HG02623 (cell line): ENCODE measurements around the gene ELMO3.

ENCODE experiments used
- ATAC-seq: cut with Tn5 transposase; IDR thresholded peaks from one replicate; pipeline ENCODE4 v1.9.1; 2021; ENCODE audit warnings: moderate library complexity; ENCODE audit not compliant: unreplicated experiment

ELMO3 gene

DNA sequence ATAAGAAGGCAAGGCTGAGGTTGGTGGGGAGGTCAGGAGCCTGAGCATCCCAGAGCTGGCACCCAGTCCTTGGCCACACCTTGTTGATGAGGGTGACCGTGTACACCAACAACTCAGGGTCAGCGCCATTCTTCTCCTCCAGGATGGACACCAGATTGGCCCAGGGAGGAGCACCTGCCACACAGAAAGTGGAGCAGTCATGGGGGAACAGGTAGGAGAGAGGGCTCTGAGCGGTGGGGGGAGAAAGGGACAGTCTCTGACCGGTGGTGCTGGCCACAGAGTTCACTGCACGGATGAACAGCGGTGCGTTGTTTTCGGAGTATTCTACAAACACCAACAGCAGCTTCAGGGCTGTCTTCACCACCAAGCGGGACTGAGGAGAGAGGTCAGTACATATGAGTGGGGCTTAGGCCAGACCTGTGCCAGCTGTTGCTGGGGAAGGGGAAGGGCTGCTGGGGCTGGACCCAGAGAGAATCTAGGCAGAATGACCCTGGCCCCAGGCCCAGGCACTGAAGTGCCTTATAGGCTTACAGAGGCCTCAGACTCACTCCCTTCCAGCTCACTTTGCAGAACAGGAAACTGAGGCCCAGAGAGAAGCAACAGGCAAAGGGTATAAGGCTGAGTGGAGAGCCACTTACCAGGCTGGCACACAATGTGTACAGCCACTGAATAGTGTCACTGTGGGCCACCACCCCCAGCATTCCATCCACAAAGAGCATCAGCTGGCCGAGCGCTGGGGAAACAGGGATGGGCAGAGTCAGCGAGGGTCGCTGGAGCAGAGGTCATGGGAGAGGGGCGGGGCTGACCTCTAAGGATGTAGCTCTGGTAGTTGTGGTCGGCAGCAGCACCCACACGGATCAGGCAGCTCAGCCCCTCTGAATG, 38.7 kb downstream of the ELMO3 start:
- no peak for ATAC-seq

DNA sequence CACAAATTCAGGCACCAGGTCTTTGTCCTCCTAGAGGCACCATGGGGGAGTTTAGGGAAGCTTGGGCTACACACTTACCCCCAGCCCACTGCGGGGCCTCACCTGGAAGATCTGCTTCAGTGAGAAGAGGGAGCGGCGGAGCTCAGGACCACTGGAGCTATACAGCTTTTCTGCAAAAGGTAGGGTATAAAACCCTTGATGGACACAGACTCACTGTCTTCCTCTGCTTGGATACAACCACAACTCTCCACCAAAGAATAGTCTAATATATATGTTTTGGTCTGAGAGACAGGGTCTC, 39.3 kb downstream of the ELMO3 start:
- no peak for ATAC-seq

DNA sequence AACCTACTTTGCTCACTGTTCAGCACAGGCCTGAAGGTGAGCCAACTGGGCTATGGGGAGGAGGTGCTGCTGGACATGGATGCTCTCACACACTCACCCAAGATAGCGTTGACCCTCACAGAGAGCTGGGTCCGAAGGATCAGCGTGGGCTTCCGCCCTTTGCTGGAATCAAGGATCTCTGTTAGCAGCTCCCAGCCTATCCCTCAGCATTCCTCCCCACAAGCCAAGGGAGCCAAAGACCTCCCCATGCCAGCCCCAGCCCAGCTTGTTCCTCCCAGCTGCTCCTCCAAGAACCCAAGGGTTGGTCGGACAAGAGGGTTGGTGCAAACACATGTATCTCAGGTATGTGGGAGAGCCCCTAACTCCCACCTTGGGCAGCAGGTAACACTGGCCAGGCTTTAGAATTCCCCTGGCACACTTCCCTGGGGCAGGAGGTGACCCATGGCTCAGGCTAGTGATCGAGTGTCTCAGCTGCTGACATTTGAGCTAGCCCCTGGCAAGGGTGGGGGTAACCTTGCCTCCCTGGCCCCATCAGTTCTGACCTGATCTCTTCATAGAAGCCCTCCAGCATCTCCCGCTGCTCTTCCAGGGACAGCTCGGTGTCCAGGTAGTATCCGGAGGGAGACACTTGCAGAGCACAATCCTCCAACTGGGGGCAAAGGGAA, 40.0 kb downstream of the ELMO3 start:
- no peak for ATAC-seq

DNA sequence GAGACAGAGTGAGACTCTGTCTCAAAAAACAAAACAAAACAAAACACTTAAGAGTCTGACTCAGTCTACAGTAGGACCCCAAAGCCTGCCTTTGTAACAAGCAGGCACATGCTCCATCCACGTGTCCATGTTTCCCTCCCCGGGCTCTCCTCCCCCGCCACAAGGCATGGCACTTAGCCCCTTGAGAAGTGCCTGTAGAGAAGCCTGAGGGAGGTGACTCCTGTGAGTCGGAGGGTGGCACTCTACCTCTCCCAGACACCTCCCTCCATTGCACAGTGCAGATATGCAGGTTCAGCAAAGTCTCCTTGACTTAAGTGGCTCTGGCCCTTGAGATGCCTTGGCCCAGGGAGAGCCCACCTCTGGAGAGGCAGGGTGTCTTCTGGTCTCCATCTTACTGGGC, 41.6 kb downstream of the ELMO3 start:
- ATAC-seq, result no peak

DNA sequence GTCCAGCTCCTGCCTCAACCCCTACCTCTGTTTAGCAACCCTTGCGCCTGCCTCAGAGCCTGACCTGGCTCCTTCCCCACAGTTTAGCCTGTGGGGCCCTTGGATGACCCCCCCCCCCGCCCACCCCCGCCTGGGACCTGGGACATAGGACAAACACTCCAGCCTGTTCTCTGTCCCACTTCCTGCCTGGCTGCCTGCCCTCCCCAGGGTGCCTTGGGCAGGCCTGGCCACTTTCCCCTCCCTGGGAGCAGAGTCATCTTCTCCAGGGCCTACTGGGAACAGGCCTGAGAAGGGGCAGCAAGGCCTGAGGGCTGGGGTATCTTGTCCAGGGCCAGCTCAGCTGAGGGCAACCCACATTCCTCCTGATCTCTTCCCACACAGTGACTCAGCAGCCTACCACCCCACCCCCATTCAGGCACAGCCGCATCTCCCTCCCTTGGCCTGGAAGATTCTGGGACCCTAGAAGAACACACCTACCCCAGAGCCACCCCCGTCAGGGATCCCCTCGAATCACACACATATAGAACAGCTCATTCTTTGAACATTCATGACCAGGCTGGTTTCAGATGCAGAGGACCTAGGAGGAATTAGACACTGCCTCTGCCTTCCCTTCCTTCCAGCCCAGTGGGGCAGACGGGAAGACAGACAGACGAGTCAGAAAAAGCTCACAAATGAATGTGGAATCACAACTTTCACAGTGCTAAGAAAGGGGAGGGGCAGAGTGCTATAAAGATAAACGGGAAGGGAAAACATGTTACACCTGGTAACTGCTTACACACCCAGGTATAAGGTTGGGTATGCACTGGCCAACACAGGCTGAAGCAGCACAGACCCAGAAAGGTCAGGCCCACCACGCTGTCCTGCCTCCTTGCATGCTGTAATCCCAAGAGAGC, 42.3 kb downstream of the ELMO3 start:
- ATAC-seq, result no peak

DNA sequence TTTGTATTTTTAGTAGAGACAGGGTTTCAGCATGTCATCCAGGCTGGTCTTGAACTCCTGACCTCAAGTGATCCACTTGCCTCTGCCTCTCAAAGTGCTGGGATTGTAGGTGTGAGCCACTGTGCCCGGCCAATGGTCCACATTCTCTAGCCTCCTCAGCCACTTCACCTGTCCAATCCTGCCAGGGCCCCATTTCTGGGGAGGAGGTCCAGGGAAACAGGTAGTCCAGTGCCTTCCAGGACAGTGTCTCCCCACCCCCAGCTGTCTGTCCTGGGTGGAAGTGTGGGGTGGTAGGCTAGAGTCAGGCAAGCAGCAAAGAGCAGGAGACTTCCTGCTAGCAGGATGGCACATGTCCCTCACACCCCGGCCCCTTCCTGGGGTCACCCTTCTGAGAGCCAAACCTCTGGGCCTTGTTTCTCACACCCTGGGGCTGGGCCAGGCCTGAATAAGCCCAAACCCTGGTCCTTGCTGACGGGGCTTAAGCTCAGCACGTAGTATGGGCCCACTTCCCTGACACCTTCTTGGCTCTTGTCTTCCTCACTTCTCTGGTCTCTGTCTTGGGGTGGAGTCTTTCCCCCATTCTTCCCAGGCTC, 43.3 kb downstream of the ELMO3 start:
- no peak for ATAC-seq

DNA sequence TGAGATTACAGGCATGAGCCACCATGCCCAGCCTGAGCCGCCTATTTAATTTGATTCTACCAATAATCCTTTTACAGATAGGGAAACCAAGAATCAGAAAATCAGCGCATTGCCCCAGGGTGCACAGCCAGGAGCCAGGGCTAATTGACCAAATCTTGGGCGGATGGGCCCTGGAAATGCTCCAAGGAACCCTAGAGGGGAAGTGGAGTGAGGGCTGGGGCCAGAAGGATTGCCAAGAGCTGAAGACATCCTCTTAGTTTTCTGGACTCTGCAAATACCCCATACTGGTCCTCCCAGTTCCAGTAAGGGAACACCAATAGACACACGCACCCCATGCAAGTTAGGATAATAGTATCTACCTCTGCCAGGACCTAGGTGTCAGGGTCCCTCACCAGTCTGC, 44.5 kb downstream of the ELMO3 start:
- no peak for ATAC-seq

DNA sequence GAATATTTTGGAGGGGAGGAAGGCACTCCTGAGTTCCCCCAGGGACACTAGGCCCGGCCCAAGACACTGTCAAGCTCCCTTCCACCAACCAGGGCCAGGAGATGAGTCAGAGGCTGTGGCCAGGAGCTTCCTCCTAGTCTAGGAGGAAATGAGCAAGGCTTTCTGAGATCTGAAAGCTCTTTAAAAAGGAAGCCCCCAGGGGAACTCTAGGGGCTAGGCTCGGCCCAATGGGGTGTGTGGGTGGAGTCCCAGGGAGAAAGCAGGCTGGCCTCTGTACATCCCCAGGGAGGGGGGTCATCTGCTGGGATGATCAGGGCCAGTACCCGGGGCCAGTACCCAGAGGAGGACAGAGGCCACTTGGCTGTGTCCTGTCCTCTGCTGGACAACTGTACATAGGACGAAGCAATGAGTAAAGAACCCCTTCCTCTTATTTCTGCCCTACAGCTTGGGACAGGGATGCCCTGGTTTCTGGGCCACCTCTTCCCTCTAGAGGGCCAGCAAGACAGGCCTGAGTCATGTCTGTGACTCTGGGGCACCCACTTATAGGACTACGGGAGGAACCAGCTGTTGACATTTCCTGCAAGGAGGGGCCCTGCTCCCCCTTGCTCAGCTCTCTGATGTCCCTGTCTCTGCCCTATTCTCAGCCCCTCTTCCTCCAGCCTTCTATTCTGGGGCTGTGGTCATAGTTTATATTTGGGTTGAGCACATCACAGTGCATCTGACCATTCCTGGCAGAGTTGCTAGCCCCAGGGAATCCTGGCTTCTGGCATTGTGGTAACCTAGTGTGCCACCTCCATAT, 45.7 kb downstream of the ELMO3 start:
- peak; percentile 40 for ATAC-seq

DNA sequence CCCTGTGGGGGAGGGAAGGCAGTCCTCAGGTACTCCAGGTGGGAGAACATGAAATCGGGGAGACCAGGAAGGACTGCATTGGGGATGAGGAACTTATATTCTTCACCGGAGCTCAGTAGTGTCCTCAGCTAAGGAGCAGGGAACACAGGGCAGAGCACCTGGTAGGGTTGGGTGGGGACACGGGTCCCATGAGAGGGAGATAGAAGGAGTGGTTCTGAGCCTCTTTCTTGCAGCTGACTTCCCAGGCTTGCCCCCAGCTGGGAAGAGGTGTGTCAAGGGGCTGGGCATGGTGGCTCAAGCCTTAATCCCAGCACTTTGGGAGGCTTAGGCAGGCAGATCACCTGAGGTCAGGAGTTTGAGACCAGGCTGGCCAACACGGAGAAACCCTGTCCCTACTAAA, 46.3 kb downstream of the ELMO3 start:
- no peak for ATAC-seq

DNA sequence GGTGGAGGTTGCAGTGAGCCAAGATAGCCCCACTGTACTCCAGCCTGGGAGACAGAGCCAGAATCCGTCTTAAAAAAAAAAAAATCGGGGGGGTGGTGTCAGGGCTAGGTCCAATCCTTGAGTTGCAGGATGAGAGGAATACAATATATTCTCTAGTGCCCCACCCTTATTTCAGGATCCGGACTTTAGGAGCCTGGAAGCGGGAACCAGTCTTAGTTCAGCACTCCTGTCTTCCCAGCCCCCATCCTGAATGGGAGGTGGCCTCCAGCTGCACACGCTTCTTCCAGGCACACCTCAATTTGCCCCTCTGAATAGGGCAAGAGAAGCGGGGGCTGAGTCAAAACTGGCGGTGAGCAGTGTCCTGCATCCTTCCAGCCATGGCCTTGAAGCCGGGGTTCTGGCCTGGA, 46.7 kb downstream of the ELMO3 start:
- no peak for ATAC-seq

DNA sequence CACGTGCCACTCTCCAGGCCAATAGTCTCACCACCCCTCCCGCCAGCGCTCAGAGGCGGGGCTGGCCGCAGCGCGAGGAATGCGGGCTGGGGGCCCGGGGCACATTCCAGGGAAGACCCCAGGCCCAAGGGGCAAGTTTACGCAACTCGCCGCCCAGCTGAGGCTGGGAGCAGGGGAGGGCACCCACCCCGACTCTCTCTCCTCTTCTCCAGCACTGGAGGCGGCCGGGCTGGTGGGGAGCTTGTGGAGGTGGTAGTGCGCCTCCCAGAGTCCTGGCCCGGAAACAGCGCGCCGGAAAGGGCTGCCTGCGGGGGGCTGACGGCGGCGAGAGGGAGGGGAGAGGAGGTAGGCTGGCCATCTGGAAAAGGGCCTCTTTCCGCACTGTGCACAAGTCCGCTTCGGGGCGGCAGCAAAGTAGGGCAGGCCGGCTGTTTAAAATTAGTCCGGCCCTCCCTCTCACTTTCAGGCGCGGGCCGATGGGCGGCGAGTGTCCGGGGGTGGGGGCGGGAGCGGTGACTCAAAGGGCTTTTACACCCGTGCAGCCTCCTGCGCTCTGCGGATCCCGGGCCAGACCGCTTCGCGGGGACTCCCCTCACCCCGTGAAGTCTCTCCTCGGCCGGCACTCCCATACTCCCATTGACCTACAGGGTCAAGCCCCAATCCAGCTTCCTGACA, 47.3 kb downstream of the ELMO3 start:
- no peak for ATAC-seq

DNA sequence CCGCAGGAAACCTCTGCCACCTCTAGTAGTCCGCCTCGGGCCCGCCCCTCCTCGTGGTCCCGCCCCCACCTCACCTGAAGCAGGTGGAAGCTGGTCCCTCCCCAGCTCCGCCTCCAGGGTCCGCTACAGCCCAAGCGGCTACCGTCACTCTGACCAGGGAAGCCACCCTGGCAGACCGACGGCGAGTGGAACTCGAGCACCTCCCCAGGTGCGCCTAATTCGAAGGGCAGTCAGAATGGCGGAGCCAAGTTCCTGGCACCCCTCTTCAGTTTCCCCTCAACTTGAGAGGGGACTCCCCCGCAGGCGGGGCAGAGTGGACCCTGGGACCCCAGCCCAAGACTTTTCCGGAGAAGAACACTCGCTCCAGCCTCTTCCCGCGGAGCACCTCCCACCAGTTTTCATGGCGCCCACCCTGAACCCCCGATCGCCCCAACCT, 47.8 kb downstream of the ELMO3 start:
- no peak for ATAC-seq

DNA sequence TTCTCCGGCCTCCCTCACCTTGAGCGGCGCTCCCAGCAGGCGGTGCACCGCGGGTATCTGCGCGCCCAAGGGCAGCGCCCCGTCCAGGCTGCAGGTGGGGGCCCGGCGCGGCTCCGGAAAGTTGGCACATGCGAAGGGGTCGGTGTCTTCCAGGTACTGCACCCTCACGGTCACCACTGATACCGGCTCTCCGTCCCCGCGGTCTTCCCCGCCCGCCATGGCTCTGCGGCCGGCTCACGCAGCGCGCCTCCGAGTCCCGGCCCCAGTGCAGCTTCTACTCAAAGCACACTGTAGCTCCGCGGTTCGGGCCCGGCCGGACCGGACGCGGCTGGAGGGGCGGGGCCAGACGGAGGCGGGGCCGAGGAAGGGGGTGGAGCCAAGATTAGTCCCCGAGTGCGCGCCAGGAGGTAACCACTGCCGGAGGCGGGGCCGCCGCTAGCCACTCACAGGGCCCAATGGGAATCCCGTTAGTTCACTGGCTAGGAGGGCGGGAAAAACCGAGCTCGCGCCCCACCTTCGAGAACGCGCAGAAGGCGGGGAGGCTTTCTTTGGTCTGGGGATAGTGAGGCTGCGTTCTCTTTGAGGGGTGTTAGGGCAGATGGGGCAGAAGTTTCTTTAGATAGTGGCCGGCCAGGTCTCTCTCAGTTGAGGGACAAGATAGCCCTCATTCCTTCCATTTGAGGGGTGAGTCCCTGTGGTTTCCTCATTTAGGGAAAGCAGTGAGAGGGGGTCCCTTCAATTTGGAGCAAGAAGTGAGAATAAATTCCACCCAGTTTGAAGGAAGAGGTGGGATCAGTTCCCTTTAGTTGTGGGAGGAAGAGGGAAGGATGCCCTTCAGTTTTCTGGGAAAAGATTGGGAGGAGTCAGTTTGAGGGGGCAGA, 48.5 kb downstream of the ELMO3 start, which contains the start of gene FHOD1:
Gene FHOD1 (minus strand): TSS at position 290 of the 881 bp plus-strand sequence. CDS start 71 bp downstream, at position 219.
- ATAC-seq, result peak; percentile 38

DNA sequence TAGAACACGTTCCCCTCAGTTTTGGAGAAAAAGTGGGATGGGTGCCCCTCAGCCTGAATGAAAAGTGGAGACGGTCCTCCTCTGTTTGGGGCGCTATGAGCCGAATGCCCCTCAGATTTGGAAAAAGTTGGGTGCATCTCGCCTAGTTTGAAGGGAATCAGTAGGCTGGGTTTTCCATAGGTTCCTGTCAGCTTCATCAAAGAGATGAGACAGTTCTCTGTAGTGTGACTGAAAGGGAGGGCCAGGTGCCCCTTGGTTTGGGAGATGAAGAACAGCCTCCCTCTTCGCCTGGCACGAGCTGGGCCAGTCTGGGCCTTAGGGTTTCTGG, 49.1 kb downstream of the ELMO3 start:
- ATAC-seq, result no peak

DNA sequence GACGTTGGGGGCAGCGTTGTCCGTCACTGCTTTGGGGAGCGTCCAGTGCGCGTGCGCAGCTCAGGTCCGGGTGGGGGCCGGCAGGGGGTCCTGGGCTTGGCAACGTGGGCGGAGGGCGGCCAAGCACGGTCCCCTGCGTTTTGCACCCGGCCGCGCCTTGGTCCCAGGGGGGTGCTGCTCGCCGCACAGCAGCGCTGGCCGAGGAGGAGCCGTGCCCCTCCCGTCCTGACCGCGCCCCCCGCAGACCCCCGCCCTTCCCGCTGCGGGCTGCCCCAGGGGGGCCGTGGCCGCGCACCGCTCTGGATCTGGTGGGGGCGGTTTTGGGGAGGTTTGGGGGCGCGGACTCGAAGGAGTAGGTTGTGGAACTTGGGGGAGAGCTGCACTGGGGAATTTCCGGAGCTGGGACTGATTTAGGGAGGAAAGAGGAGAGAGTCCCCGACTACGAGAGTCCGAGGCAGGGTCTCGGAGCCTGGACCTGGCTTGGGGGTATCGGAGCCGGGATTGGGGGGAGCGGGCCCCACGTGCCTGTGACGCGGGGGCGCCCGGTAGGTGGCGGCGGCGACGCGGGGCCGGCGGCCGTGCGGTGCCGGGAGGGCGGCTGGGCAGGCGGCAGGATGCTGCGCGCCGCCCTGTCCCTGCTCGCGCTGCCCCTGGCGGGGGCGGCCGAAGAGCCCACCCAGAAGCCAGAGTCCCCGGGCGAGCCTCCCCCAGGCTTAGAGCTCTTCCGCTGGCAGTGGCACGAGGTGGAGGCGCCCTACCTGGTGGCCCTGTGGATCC, 49.7 kb downstream of the ELMO3 start, which contains the start of gene SLC9A5:
Gene SLC9A5 (plus strand): TSS at position 579 of the 777 bp plus-strand sequence. CDS start 36 bp downstream, at position 615.
- no peak for ATAC-seq

DNA sequence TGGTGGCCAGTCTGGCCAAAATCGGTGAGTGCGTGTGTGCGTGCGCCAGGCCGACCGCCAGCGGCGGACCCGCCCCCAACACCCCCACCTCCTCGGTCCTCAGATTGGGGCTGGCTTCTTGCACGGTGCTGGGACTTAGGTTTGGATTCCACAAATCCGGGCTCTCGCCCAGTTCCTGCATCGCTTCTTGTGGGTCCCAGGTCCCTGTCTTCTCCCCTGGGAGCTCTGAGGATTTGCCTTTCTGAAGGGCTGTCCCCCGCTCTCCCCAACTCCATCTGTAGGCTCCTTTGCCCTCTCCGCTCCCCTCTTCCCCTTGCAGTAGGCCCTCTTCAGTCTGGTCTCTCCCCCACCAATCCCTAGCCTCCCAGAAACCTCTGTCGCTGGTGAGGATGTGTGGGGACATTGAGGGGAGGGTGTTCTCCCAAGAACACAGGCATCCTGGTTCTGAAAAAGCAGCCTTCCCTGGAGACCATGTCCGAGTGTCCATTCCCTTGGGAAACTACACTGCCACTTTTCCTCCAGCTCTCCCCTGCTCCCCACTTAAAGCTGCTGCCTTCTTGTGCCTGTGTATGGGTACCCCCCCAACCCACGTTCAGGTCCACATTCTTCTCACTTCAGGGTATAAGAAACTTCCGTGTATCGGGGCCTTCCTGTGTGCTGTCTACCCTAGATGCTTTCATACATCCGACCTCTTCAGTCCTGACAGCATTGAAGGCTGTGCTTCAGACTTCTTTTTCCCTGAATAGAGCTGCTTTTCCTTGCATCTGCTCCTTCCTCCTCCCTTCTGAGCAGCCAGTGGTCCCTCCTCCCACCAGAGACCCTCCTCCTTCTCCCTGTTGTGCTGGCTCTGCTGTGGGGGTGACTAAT, 50.5 kb downstream of the ELMO3 start:
- ATAC-seq, result no peak

DNA sequence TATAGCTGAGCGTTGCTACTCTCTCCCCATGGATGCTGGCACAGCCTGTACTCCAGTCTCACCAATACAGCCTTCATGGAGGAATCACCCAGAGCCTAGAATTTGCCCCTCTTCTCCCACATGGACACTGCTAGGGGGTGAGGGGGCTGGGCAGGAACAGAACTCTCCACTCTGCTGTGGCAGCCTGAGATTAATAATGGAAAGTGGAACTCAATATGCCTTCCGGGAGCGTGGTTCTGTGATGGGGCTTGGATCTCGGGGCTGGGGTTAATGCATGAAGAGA, 51.1 kb downstream of the ELMO3 start:
- ATAC-seq, result no peak
